Spleen (tissue), 7 donors: Measurements from ENCODE around the gene HSPA12A.

Source experiments
- CTCF ChIP-seq, 11 experiments: fragments of 200-600 bp in 7 of 11; fragments of 450-650 bp in 4 of 11; sonication (generic) in 4 of 11; IDR thresholded peaks in 8 of 11; conservative IDR thresholded peaks in 3 of 11; 1 replicate in 7 of 11; 2 replicates in 4 of 11; pipeline versions ENCODE4 v1.4.0 to v1.8.0; 2016 to 2021; ENCODE audit warnings: antibody characterized with exemption in 11 of 11, inconsistent platforms in 4 of 11, mild to moderate bottlenecking in 1 of 11
- POLR2A ChIP-seq, 3 donors: fragments of 450-650 bp; IDR thresholded peaks; one replicate each; pipeline ENCODE4 v1.5.1; 2017; ENCODE audit warnings: antibody characterized with exemption in 3 of 3, mild to moderate bottlenecking in 1 of 3
- POLR2AphosphoS5 ChIP-seq, 3 donors: sonication (generic); formaldehyde crosslinking; IDR thresholded peaks; one replicate each; pipeline ENCODE4 v1.5.1; 2017; ENCODE audit warnings: antibody characterized with exemption in 3 of 3
- donor health status: DM: no; HTN: no; CAD: no; lungs with moderate emphysema.
- donor health status: DM: no; HTN: no; CAD: no.
- donor health status: DM: no; HTN: no; CAD: no.

GRCh38 chr10:116743266-116744064 is 1.1 kb upstream of the HSPA12A start:
- TF ChIP-seq POLR2A (IDR thresholded peaks at IDR 0.05) (no peak), CTCF (IDR thresholded peaks at IDR 0.05 in 8 of 11, conservative IDR thresholded peaks at IDR 0.05 in 3 of 11) (no peak), POLR2AphosphoS5 (IDR thresholded peaks at IDR 0.05) (no peak)
